ENCODE results near the gene CERS5.
"Not testable (repeated sequence)": the region's sequence is repeated elsewhere in the genome, so short reads cannot be mapped to it uniquely, and the experiment has no call there.

CERS5 gene

GRCh38 chr12:50185970-50186663, 18.9 kb upstream of the CERS5 start:
- no peak for DNase-seq

- DNase-seq = no peak
Observed at GRCh38 chr12:50185301-50185895, 18.2 kb upstream of the CERS5 start.

- no peak for DNase-seq
Observed at GRCh38 chr12:50184261-50184660, 17.1 kb upstream of the CERS5 start.

GRCh38 chr12:50182461-50182860, 15.3 kb upstream of the CERS5 start:
- DNase-seq = peak in 1 of 2 experiments; percentile 18

- no peak for DNase-seq
Observed at GRCh38 chr12:50181691-50182090, 14.5 kb upstream of the CERS5 start.

- DNase-seq = no peak
Observed at GRCh38 chr12:50175716-50176026, 8.5 kb upstream of the CERS5 start.

- peak in 1 of 2 experiments; percentile 81 for DNase-seq
Observed at GRCh38 chr12:50174971-50175715, 8.0 kb upstream of the CERS5 start.

GRCh38 chr12:50166799-50167048, 445 bp downstream of the CERS5 start:
- no peak for DNase-seq

GRCh38 chr12:50164963-50165362, 2.2 kb downstream of the CERS5 start:
- no peak for DNase-seq

GRCh38 chr12:50162230-50162629, 4.9 kb downstream of the CERS5 start:
- DNase-seq = no peak

GRCh38 chr12:50160643-50161042, 6.5 kb downstream of the CERS5 start:
- no peak for DNase-seq

GRCh38 chr12:50157259-50157658, 9.9 kb downstream of the CERS5 start:
- DNase-seq = no peak

GRCh38 chr12:50156641-50157040, 10.5 kb downstream of the CERS5 start:
- DNase-seq = no peak

- DNase-seq = not testable (repeated sequence)
Observed at GRCh38 chr12:50154947-50155346, 12.2 kb downstream of the CERS5 start.

GRCh38 chr12:50151047-50151687, 16.0 kb downstream of the CERS5 start:
- DNase-seq = no peak

GRCh38 chr12:50149311-50149710, 17.9 kb downstream of the CERS5 start:
- no peak for DNase-seq

- DNase-seq = not testable (repeated sequence)
Observed at GRCh38 chr12:50148011-50148410, 19.2 kb downstream of the CERS5 start.

- DNase-seq = no peak
Observed at GRCh38 chr12:50147281-50147680, 19.9 kb downstream of the CERS5 start.

GRCh38 chr12:50145439-50145838, 21.7 kb downstream of the CERS5 start:
- DNase-seq = no peak

- no peak for DNase-seq
Observed at GRCh38 chr12:50142993-50143392, 24.2 kb downstream of the CERS5 start.

GRCh38 chr12:50132505-50133135, 34.5 kb downstream of the CERS5 start:
- DNase-seq = no peak

- DNase-seq = no peak
Observed at GRCh38 chr12:50129290-50129689, 37.9 kb downstream of the CERS5 start.

GRCh38 chr12:50127546-50127945, 39.6 kb downstream of the CERS5 start:
- no peak for DNase-seq

GRCh38 chr12:50123203-50123602, 44.0 kb downstream of the CERS5 start:
- DNase-seq = no peak

Data from SW 1271 (cell line).